Left renal pelvis (tissue), 4 donors: ENCODE data around the gene DSP. TPM values are rescaled to one million over a fixed set of nuclear protein-coding genes. Genes with fewer than 3 reads are reported as not detected.

Experiments
- DNase-seq, 4 donors: peaks; one replicate each; pipeline ENCODE4 v3.0.0-alpha.2; 2013; ENCODE audit warnings: low read depth in 4 of 4, low spot score in 3 of 4
- polyA plus RNA-seq, 4 donors: library from polyadenylated mRNA; unstranded; fragments of 120-200 nt; gene quantifications; one replicate each; pipeline ENCODE4 v1.2.1, GENCODE V29; 2013; ENCODE audit not compliant: insufficient read length in 4 of 4

DSP gene
- polyA plus RNA-seq, 4 donors, result 5.4 to 95.4 (median 69.9) TPM

- DNase-seq, result no peak
Observed at GRCh38 chr6:7532821-7533220, 8.7 kb upstream of the DSP start.

- no peak for DNase-seq
Observed at GRCh38 chr6:7534192-7534591, 7.3 kb upstream of the DSP start.

- DNase-seq, result no peak
Observed at GRCh38 chr6:7535498-7535897, 6.0 kb upstream of the DSP start.

- DNase-seq, result no peak
Observed at GRCh38 chr6:7537565-7538174, 3.8 kb upstream of the DSP start.

GRCh38 chr6:7538484-7538883, 3.0 kb upstream of the DSP start:
- DNase-seq, result no peak

- peak in 2 of 4 donors; percentile 25 to 27 for DNase-seq
Observed at GRCh38 chr6:7540595-7540994, 876 bp upstream of the DSP start.

GRCh38 chr6:7542065-7542873, 798 bp downstream of the DSP start:
- DNase-seq, result peak in 1 of 4 donors; percentile 22

- peak in 3 of 4 donors; percentile 46 to 57 (median 49) for DNase-seq
Observed at GRCh38 chr6:7542874-7543624, 1.6 kb downstream of the DSP start.

GRCh38 chr6:7543789-7544424, 2.4 kb downstream of the DSP start:
- no peak for DNase-seq

GRCh38 chr6:7544597-7544996, 3.1 kb downstream of the DSP start:
- DNase-seq, result no peak

GRCh38 chr6:7545316-7546019, 4.0 kb downstream of the DSP start:
- DNase-seq, result no peak

- DNase-seq, result no peak
Observed at GRCh38 chr6:7546020-7546369, 4.5 kb downstream of the DSP start.

GRCh38 chr6:7546383-7546782, 4.9 kb downstream of the DSP start:
- DNase-seq, result no peak

- DNase-seq, result no peak
Observed at GRCh38 chr6:7546896-7547295, 5.4 kb downstream of the DSP start.

- no peak for DNase-seq
Observed at GRCh38 chr6:7547315-7547714, 5.8 kb downstream of the DSP start.

GRCh38 chr6:7550433-7550801, 8.9 kb downstream of the DSP start:
- DNase-seq, result no peak

GRCh38 chr6:7554533-7555275, 13.2 kb downstream of the DSP start:
- DNase-seq, result no peak

GRCh38 chr6:7555671-7556070, 14.2 kb downstream of the DSP start:
- no peak for DNase-seq

- DNase-seq, result no peak
Observed at GRCh38 chr6:7556394-7557106, 15.1 kb downstream of the DSP start.
